Mesenchymal stem cell (in vitro differentiated cells and primary cell): Measurements from ENCODE around the gene BCORL1.

ENCODE experiments used
- DNase-seq: peaks from one replicate; pipeline ENCODE4 v3.0.0-alpha.2; 2013
- H2AFZ ChIP-seq: one replicate; pipeline ENCODE4 v1.6.1; 2013; ENCODE audit warnings: low read depth, mild to moderate bottlenecking, control low read depth, inconsistent platforms, low read length, moderate library complexity
- H2AK5ac ChIP-seq: 2 replicates; pipeline ENCODE4 v1.6.1; 2013; ENCODE audit warnings: low read length, moderate library complexity, mild to moderate bottlenecking, inconsistent platforms; ENCODE audit not compliant: severe bottlenecking
- H2BK120ac ChIP-seq: one replicate; pipeline ENCODE4 v1.6.1; 2013; ENCODE audit warnings: low read depth, mild to moderate bottlenecking, inconsistent platforms, low read length, moderate library complexity
- H2BK12ac ChIP-seq, 2 experiments: one replicate each; pipeline ENCODE4 v1.6.1; 2013; ENCODE audit warnings: inconsistent platforms in 2 of 2, low read length in 2 of 2, mild to moderate bottlenecking in 2 of 2, moderate library complexity in 2 of 2, control low read depth in 1 of 2
- H2BK15ac ChIP-seq: one replicate; pipeline ENCODE4 v1.6.1; 2013; ENCODE audit warnings: mild to moderate bottlenecking, low read depth, inconsistent platforms; ENCODE audit not compliant: poor library complexity, severe bottlenecking
- H2BK5ac ChIP-seq: 2 replicates; pipeline ENCODE4 v1.6.1; 2013; ENCODE audit warnings: low read depth, mild to moderate bottlenecking, low read length, control low read depth, inconsistent platforms; ENCODE audit not compliant: poor library complexity, severe bottlenecking
- H3K14ac ChIP-seq, 2 experiments: one replicate each; pipeline ENCODE4 v1.6.1; 2013; ENCODE audit warnings: inconsistent platforms in 2 of 2, low read length in 2 of 2, control low read depth in 1 of 2, mild to moderate bottlenecking in 1 of 2, moderate library complexity in 1 of 2
- H3K18ac ChIP-seq, 2 experiments: one replicate each; pipeline ENCODE4 v1.6.1; 2013; ENCODE audit warnings: inconsistent platforms in 2 of 2, low read length in 2 of 2, control low read depth in 1 of 2, low read depth in 1 of 2, mild to moderate bottlenecking in 1 of 2
- H3K23ac ChIP-seq, 2 experiments: one replicate each; pipeline ENCODE4 v1.6.1; 2013; ENCODE audit warnings: inconsistent platforms in 2 of 2, low read length in 2 of 2, mild to moderate bottlenecking in 2 of 2, moderate library complexity in 2 of 2, control low read depth in 1 of 2
- H3K27ac ChIP-seq: 2 replicates; pipeline ENCODE4 v1.5.1; 2013; ENCODE audit warnings: mild to moderate bottlenecking, moderate library complexity, low read length, control low read depth, inconsistent platforms; ENCODE audit not compliant: poor library complexity, severe bottlenecking
- H3K27me3 ChIP-seq, 2 experiments: 2 replicates each; pipeline versions ENCODE4 v1.6.1 to v1.7.0; 2013; ENCODE audit warnings: low read length in 2 of 2, mild to moderate bottlenecking in 2 of 2, moderate library complexity in 2 of 2, control low read depth in 1 of 2, inconsistent platforms in 1 of 2; ENCODE audit not compliant: control insufficient read depth in 1 of 2, insufficient read depth in 1 of 2
- H3K36me3 ChIP-seq, 2 experiments: 2 replicates each; pipeline versions ENCODE4 v1.6.1 to v1.7.0; 2013; ENCODE audit warnings: low read length in 2 of 2, control low read depth in 1 of 2, inconsistent platforms in 1 of 2, low read depth in 1 of 2, mild to moderate bottlenecking in 1 of 2; ENCODE audit not compliant: insufficient read depth in 2 of 2, control insufficient read depth in 1 of 2
- H3K4ac ChIP-seq, 2 experiments: one replicate each; pipeline ENCODE4 v1.6.1; 2013; ENCODE audit warnings: inconsistent platforms in 2 of 2, low read length in 2 of 2, mild to moderate bottlenecking in 2 of 2, moderate library complexity in 2 of 2, control low read depth in 1 of 2, low read depth in 1 of 2
- H3K4me1 ChIP-seq: 2 replicates; pipeline ENCODE4 v1.6.1; 2013; ENCODE audit warnings: low read depth, low read length, control low read depth; ENCODE audit not compliant: control insufficient read depth, insufficient read depth
- H3K4me2 ChIP-seq: 2 replicates; pipeline ENCODE4 v1.6.1; 2013; ENCODE audit warnings: low read length, mild to moderate bottlenecking, inconsistent platforms; ENCODE audit not compliant: poor library complexity, severe bottlenecking
- H3K4me3 ChIP-seq, 2 experiments: 2 replicates each; pipeline versions ENCODE4 v1.5.1 to v1.7.0; 2013; ENCODE audit warnings: low read length in 2 of 2, mild to moderate bottlenecking in 2 of 2, control low read depth in 1 of 2, low read depth in 1 of 2; ENCODE audit not compliant: insufficient read depth in 1 of 2
- H3K79me1 ChIP-seq: replicated peaks from 2 replicates; pipeline ENCODE4 v1.6.1; 2013; ENCODE audit warnings: mild to moderate bottlenecking, control low read depth, low read length, inconsistent platforms; ENCODE audit not compliant: poor library complexity, severe bottlenecking
- H3K9ac ChIP-seq: 2 replicates; pipeline ENCODE4 v1.7.0; 2013; ENCODE audit warnings: mild to moderate bottlenecking, low read length, moderate library complexity
- H3K9me3 ChIP-seq: 2 replicates; pipeline ENCODE4 v1.7.0; 2013; ENCODE audit warnings: mild to moderate bottlenecking, low read length; ENCODE audit not compliant: control insufficient read depth
- H4K8ac ChIP-seq: one replicate; pipeline ENCODE4 v1.6.1; 2013; ENCODE audit warnings: inconsistent platforms, mild to moderate bottlenecking, low read length, moderate library complexity
- H4K91ac ChIP-seq: one replicate; pipeline ENCODE4 v1.6.1; 2013; ENCODE audit warnings: mild to moderate bottlenecking, low read length, inconsistent platforms
- WGBS: methylation state at CpG from one replicate; pipeline ENCODE4 v1.1.7; 2013; ENCODE audit warnings: mixed read lengths; 5-methylcytosine and 5-hydroxymethylcytosine counted together

Gene BCORL1

GRCh38 chrX:129979207-129979920 lies 3.1 kb upstream of the BCORL1 start:
- H3K23ac ChIP-seq = no peak overlapping the region
- H3K4me1 ChIP-seq = peaks cover 2% of the 10 kb centered on the region
- no peak overlapping the region for H2AK5ac ChIP-seq
- no peak overlapping the region for H2BK120ac ChIP-seq
- H2BK5ac ChIP-seq = no peak overlapping the region
- peak overlapping the region in 1 of 2 experiments; percentile 39 for H2BK12ac ChIP-seq
- H3K79me1 ChIP-seq = peaks cover 1% of the 10 kb centered on the region
- no peaks in the 10 kb centered on the region for H3K9me3 ChIP-seq
- H3K4me3 ChIP-seq = no peak overlapping the region
- H3K27ac ChIP-seq = no peak overlapping the region
- H3K4me2 ChIP-seq = peak overlapping the region; percentile 39
- no peak overlapping the region for H3K9ac ChIP-seq
- peak; percentile 40 for DNase-seq
- no peak overlapping the region for H2BK15ac ChIP-seq
- H3K36me3 ChIP-seq = no peaks in the 10 kb centered on the region
- H3K14ac ChIP-seq = no peak overlapping the region
- peaks cover under 1 to 14% of the 10 kb centered on the region in 2 experiments for H3K27me3 ChIP-seq
- H4K8ac ChIP-seq = no peak overlapping the region
- H3K18ac ChIP-seq = no peak overlapping the region
- no peak overlapping the region for H2AFZ ChIP-seq
- no peak overlapping the region for H3K4ac ChIP-seq
- H4K91ac ChIP-seq = no peak overlapping the region
- WGBS = 11% methylated on average over 7 of the region's 35 CpGs

- Histone ChIP-seq H3K4ac (no peak overlapping the region), H3K4me1 (peaks cover 2% of the 10 kb centered on the region), H3K4me2 (peak overlapping the region; percentile 93), H3K23ac (no peak overlapping the region), H3K14ac (no peak overlapping the region), H2BK12ac (no peak overlapping the region), H2AK5ac (no peak overlapping the region), H2BK120ac (no peak overlapping the region), H3K18ac (peak overlapping the region in 1 of 2 experiments; percentile 93), H2AFZ (peak overlapping the region; percentile 27), H4K8ac (no peak overlapping the region), H4K91ac (no peak overlapping the region), H2BK5ac (no peak overlapping the region), H3K9ac (no peak overlapping the region), H3K4me3 (peak overlapping the region in 1 of 2 experiments; percentile 64), H3K36me3 (no peaks in the 10 kb centered on the region), H3K79me1 (peaks cover 1% of the 10 kb centered on the region), H3K27me3 (peaks cover 0 to 14% of the 10 kb centered on the region in 2 experiments), H3K9me3 (no peaks in the 10 kb centered on the region), H2BK15ac (no peak overlapping the region), H3K27ac (no peak overlapping the region)
- WGBS = no CpG with 5 or more reads among the region's 32 CpGs
- no peak for DNase-seq
Observed at GRCh38 chrX:129980001-129980401, 2.4 kb upstream of the BCORL1 start.

GRCh38 chrX:129980540-129981199 lies 1.8 kb upstream of the BCORL1 start:
- no peaks in the 10 kb centered on the region for H3K36me3 ChIP-seq
- 0% methylated on average over 2 of the region's 79 CpGs for WGBS
- no peaks in the 10 kb centered on the region for H3K9me3 ChIP-seq
- peak overlapping the region; percentile 51 to 64 for H3K4ac ChIP-seq
- H2BK120ac ChIP-seq = no peak overlapping the region
- no peak overlapping the region for H3K27ac ChIP-seq
- H4K8ac ChIP-seq = peak overlapping the region; percentile 13
- peak overlapping the region; percentile 93 for H3K4me2 ChIP-seq
- no peak overlapping the region for H3K23ac ChIP-seq
- H3K79me1 ChIP-seq = peaks cover 1% of the 10 kb centered on the region
- H2BK15ac ChIP-seq = no peak overlapping the region
- peak overlapping the region; percentile 63 for H3K9ac ChIP-seq
- peak overlapping the region; percentile 43 to 93 for H3K18ac ChIP-seq
- no peak overlapping the region for H3K14ac ChIP-seq
- peaks cover 2% of the 10 kb centered on the region for H3K4me1 ChIP-seq
- H2BK12ac ChIP-seq = peak overlapping the region in 1 of 2 experiments; percentile 63
- H2AFZ ChIP-seq = no peak overlapping the region
- peaks cover 0 to 14% of the 10 kb centered on the region in 2 experiments for H3K27me3 ChIP-seq
- no peak for DNase-seq
- no peak overlapping the region for H2AK5ac ChIP-seq
- H4K91ac ChIP-seq = peak overlapping the region; percentile 61
- no peak overlapping the region for H2BK5ac ChIP-seq
- H3K4me3 ChIP-seq = peak overlapping the region; percentile 64 to 79

GRCh38 chrX:129981200-129981553 lies 1.3 kb upstream of the BCORL1 start:
- Histone ChIP-seq H3K27me3 (peaks cover 0 to 14% of the 10 kb centered on the region in 2 experiments), H3K79me1 (peaks cover 1% of the 10 kb centered on the region), H3K9me3 (no peaks in the 10 kb centered on the region), H2AK5ac (no peak overlapping the region), H2BK120ac (peak overlapping the region; percentile 61), H3K4me1 (peaks cover 2% of the 10 kb centered on the region), H2BK5ac (no peak overlapping the region), H4K8ac (no peak overlapping the region), H3K18ac (peak overlapping the region in 1 of 2 experiments; percentile 62), H3K14ac (no peak overlapping the region), H2BK15ac (no peak overlapping the region), H2BK12ac (no peak overlapping the region), H4K91ac (no peak overlapping the region), H3K23ac (no peak overlapping the region), H3K4me2 (peak overlapping the region; percentile 93), H3K4me3 (peak overlapping the region; percentile 64 to 79), H2AFZ (no peak overlapping the region), H3K27ac (no peak overlapping the region), H3K36me3 (no peaks in the 10 kb centered on the region), H3K9ac (peak overlapping the region; percentile 63), H3K4ac (no peak overlapping the region)
- no CpG with 5 or more reads among the region's 17 CpGs for WGBS
- DNase-seq = no peak
